ENCODE measurements around the gene COMMD6. TPM values are rescaled to one million over a fixed set of nuclear protein-coding genes. Genes with fewer than 3 reads are reported as not detected.

COMMD6 gene
- total and polyA plus RNA-seq, 2 of the 4 experiments (the other 2 are of a cell fraction): 63.5 to 144 TPM

DNA sequence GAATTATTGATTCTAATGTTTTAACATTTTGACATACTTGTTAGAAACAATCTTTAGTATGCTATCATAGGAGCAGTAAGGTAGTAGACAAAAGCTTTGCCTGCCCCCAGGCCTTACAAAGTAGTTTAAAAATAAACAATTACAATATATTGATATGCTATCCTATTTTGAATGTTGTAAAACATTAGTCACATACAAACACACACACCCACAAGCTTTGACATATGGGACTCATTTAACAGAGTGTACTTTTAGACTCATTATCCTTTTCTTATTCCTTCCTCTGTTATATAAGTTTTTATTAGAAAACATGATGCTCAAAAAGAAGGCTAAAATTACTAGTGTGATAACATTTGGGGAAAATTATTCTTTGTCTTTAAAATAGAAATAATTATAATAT is 45.5 kb upstream of the COMMD6 start:
- BruUV-seq (replicated peaks): no TSS peak
- TF ChIP-seq RCOR1 (IDR thresholded peaks at IDR 0.05; ENCODE audit: insufficient replicate concordance, low read length) (no peak), FOS (IDR thresholded peaks at IDR 0.05; ENCODE audit: low read depth, low read length) (no peak), MAFK (IDR thresholded peaks at IDR 0.05; ENCODE audit: low read depth, low read length) (no peak), RFX5 (IDR thresholded peaks at IDR 0.05; ENCODE audit: low read depth, low read length) (no peak), RAD21 (IDR thresholded peaks at IDR 0.05; ENCODE audit: low read length) (no peak), NFE2L2 (IDR thresholded peaks at IDR 0.05; ENCODE audit: low read depth, low read length) (no peak), MAZ (IDR thresholded peaks at IDR 0.05; ENCODE audit: borderline replicate concordance, low read depth, low read length) (no peak), MXI1 (IDR thresholded peaks at IDR 0.05; ENCODE audit: borderline replicate concordance, low read depth, low read length) (no peak), BHLHE40 (IDR thresholded peaks at IDR 0.05; ENCODE audit: low read depth, low read length) (no peak), CHD1 (IDR thresholded peaks at IDR 0.05; ENCODE audit: low read depth, low read length) (no peak)
- TF ChIP-seq, protein P1, sequence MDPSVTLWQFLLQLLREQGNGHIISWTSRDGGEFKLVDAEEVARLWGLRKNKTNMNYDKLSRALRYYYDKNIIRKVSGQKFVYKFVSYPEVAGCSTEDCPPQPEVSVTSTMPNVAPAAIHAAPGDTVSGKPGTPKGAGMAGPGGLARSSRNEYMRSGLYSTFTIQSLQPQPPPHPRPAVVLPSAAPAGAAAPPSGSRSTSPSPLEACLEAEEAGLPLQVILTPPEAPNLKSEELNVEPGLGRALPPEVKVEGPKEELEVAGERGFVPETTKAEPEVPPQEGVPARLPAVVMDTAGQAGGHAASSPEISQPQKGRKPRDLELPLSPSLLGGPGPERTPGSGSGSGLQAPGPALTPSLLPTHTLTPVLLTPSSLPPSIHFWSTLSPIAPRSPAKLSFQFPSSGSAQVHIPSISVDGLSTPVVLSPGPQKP (IDR thresholded peaks at IDR 0.05; ENCODE audit: borderline replicate concordance, low read depth, low read length): no peak
- TF ChIP-seq, protein P2, sequence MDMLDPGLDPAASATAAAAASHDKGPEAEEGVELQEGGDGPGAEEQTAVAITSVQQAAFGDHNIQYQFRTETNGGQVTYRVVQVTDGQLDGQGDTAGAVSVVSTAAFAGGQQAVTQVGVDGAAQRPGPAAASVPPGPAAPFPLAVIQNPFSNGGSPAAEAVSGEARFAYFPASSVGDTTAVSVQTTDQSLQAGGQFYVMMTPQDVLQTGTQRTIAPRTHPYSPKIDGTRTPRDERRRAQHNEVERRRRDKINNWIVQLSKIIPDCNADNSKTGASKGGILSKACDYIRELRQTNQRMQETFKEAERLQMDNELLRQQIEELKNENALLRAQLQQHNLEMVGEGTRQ (IDR thresholded peaks at IDR 0.05; ENCODE audit: low read depth, low read length): no peak
- DNase-seq: no peak
- Histone ChIP-seq H2AK9ac (replicated peaks; ENCODE audit: low read depth, low read length, poor library complexity) (no peak overlapping the region), H3K79me1 (ENCODE audit: low read depth in 1 of 2, low read length in 2 of 2) (peaks cover 3 to 18% of the 10 kb centered on the region in 2 experiments; a peak in 3 of 4 replicates), H2BK120ac (ENCODE audit: low read depth, low read length) (no peak overlapping the region), H4K20me1 (ENCODE audit: insufficient read depth, low read length) (no peaks in the 10 kb centered on the region), H3K56ac (ENCODE audit: extremely low read depth, insufficient read depth, low read length) (no peak overlapping the region), H2AK5ac (ENCODE audit: low read depth, low read length) (no peak overlapping the region), H2BK20ac (ENCODE audit: low read depth, low read length) (no peak overlapping the region), H3K27ac (ENCODE audit: insufficient read depth, low read length) (no peak overlapping the region), H3K9me1 (ENCODE audit: insufficient read depth, low read length) (peaks cover 3% of the 10 kb centered on the region; the same call in 1 of the 2 replicates), H3K23ac (ENCODE audit: low read depth, low read length) (no peak overlapping the region), H3K4me1 (ENCODE audit: control insufficient read depth, insufficient read depth, low read length) (no peaks in the 10 kb centered on the region), H2AFZ (replicated peaks; ENCODE audit: low read length, poor library complexity) (no peak overlapping the region), H2BK15ac (ENCODE audit: low read depth, low read length) (no peak overlapping the region), H3K4me2 (ENCODE audit: low read depth, low read length) (no peak overlapping the region), H3K18ac (ENCODE audit: low read depth, low read length) (no peak overlapping the region), H2BK5ac (ENCODE audit: low read depth, low read length, poor library complexity, severe bottlenecking) (no peak overlapping the region), H4K91ac (ENCODE audit: insufficient read depth, low read depth, low read length) (no peak overlapping the region), H4K8ac (ENCODE audit: low read depth in 2 of 2, low read length in 2 of 2) (no peak overlapping the region), H3K4ac (ENCODE audit: low read depth, low read length) (no peak overlapping the region), H3K9ac (ENCODE audit: low read depth, low read length) (no peak overlapping the region), H3K36me3 (ENCODE audit: control insufficient read depth, insufficient read depth, low read length) (peaks cover 2% of the 10 kb centered on the region; the same call in 1 of the 2 replicates), H3K14ac (replicated peaks; ENCODE audit: low read depth, low read length) (no peak overlapping the region), H4K5ac (ENCODE audit: low read depth, low read length) (no peak overlapping the region), H3K27me3 (ENCODE audit: control insufficient read depth, insufficient read depth, low read length) (no peaks in the 10 kb centered on the region), H3K9me3 (ENCODE audit: control insufficient read depth, insufficient read depth, low read length) (peaks cover 6% of the 10 kb centered on the region; the same call in 1 of the 2 replicates), H3K4me3 (ENCODE audit: insufficient read depth, low read depth, low read length) (no peak overlapping the region)
- ATAC-seq (ENCODE audit: low read depth): no peak
- intact Hi-C loops (cut with micrococcal nuclease) (loop anchor here (5.0 kb wide), 1 partner anchor 39 kb away; no protein-coding TSS in a partner anchor), in situ Hi-C loops (cut with MboI; ENCODE audit: low sequenced_read_pairs) (no loop called here), dilution Hi-C loops (cut with HindIII; ENCODE audit: low sequenced_read_pairs, unreplicated experiment) (no loop called here)
- CTCF ChIA-PET: no interaction called here
- POLR2A ChIA-PET (ENCODE audit: unreplicated experiment): no interaction called here

Data from IMR-90 (cell line).